GM21576 (cell line): ENCODE results near the gene CFAP58.

Experiments
- ATAC-seq: cut with Tn5 transposase; IDR thresholded peaks from one replicate; pipeline ENCODE4 v1.9.1; 2021; ENCODE audit warnings: mild to moderate bottlenecking, moderate library complexity; ENCODE audit not compliant: unreplicated experiment

Gene CFAP58

GRCh38 chr10:104472957-104473745 is 119.5 kb downstream of the CFAP58 start:
- ATAC-seq: no peak

DNA sequence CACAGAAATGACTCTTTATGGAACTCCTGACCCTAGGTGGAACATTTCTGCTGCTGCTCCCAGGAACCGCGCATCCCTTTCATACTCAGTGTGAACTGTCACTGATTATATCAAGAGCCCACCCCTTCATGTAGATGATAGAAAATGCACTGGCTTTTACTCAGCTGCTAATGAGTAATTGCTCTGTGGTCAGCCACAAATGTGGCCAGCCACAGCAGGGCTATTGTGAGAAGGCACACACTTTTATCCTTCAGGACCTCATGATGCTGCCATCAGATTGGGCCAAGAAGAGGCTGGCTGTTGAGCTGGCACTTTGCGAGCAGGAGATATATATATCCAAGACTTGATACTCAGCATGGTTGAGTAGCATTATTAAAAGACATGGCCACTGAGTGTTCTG is 124.7 kb downstream of the CFAP58 start:
- no peak for ATAC-seq

DNA sequence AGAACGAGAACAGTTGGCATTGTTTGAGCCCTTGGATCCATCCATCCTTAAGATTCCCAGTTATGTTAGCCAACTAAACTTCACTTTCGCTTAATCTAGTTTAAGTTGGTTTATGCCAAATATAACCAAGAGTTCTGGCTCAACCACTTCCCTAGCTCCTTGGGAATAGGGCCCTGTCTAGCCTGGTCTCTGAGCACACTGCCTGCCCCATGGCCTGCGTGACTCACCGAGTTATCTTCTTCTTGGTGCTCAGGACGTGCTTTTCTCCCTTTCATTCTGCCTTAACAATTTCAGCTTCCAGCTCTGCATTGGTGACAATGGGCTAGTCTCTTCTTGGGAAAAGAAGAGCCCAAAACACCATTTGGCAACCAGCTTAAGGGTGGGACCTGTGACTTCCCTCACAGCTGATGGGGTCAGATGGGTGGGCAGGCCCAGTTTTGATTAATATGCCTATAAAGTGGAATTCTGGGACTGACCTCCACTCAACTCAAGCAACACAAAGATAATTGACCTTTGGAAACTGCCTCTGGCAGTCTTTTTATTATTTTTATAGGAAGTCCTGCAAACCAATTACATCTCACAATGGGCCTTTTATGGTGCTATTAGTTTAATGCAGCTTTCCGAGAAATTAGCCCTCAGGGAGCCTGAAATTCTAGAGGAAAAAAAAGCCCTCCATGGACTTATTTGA is 126.4 kb downstream of the CFAP58 start:
- no peak for ATAC-seq

- no peak for ATAC-seq
Measured at GRCh38 chr10:104480797-104481196, 127.2 kb downstream of the CFAP58 start.

GRCh38 chr10:104483582-104483981 is 129.9 kb downstream of the CFAP58 start:
- ATAC-seq: no peak

DNA sequence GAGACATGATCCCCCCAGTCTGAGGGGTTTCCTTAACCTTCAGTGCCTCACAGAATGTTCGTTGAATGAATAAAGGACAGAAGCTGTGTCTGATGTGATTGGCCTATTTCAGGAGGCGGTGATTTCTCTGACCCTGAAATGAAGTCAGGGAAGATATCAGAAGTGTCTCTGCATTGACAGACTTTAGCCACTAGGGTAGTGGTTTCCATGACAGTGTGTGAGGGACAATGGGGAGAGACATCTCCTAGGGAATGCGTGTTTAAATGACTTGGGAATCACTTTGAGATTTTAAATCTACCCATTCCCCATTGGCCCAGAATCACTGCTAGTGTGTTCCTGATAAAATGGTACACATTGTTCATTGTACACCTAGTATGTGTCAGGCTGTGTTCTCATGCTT is 132.0 kb downstream of the CFAP58 start:
- no peak for ATAC-seq

- no peak for ATAC-seq
Measured at GRCh38 chr10:104486803-104487202, 133.2 kb downstream of the CFAP58 start.

DNA sequence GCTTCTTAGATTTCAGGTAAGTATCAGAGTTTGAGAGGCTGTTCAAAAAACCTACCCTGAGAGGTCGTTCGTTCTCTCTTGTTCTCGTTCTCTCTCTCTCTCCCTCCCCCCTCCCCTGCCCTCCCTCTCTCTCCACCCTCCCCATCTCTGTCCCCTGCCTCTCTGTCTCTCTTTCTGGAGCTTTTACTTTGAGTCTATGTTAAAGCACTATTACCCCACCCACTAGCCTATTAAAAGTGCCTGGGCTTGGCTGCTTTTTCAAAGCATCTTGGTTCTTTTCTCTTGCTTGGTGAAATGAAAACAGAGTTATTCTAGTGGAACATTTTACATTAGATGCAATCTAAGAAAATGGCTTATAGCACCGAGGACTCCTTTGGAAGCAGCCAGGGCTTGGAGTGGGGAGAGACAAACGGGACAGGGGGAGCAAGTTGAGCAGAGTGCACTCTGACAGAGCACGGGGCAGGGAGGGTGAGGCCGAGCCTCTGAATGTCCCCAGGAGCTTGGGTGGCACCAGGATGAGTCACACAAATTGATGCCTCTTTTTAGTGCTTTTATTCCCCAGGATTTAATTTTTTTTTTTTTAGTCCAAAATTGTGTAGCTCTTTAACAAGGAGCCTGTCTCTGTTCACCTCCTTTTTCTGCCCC is 134.3 kb downstream of the CFAP58 start:
- ATAC-seq: no peak

- no peak for ATAC-seq
Measured at GRCh38 chr10:104488439-104488832, 134.8 kb downstream of the CFAP58 start.

DNA sequence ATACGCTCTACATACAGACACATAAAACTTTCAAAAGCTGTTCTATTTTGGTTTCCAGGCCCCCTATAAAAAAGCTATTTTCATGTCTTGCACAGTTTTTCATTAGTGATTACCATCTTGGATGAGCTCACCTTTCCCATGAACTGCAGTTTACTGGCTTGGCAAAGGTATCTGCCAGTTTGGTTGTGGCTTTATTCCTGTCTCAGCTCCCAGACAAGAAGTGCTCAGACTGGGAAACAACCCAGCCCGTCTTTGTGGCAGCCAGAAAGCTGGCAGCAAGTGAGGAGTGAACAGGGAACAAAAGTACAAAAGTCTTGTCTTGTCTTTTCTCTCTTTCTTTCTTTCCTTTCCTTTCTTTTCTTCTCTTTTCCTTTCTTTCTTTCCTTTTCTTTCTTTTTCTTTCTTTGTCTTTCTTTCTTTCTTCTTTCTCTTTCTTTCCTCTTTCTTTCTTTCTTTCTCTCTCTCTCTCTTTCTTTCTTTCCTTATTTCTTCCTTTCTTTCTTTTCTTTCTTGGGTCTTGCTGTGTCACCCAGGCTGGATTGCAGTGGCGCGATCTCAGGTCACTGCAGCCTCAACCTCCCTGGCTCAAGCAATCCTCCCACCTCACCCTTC is 138.8 kb downstream of the CFAP58 start:
- no peak for ATAC-seq

DNA sequence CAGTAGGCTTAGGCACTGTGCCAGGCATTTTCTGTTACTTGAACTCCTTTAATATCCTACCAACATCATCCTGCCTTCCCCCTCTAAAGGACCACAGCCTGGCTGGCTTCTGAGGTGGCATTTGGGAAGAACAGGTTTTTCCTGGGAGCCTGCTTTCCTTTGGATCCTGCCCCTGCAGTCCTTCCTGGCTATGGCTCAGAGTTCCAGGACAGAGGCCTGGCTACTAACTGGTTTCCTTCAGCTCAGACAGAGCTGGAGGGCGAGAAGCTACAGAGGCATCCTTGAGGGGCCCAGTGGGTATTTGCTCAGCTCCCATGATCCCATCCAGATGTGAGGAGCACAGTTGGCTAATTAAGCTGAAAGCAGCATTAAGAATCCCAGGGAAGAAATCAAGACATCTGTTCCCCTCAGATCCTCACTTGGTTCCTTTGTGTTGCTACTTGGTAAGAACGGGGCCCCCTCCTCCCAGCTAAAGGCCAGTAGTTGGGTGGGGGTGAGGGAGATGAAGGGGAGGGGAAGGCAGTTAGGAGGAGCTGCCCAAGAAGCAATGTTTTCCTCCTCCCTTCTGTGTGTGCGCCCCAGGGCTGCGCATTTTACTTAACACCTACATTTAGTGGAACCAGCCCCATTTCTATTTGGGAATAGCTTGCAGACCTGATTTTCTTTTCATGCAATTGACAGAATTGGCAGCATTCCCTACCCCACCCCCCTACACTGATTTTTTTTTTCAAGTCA is 144.9 kb downstream of the CFAP58 start:
- ATAC-seq: no peak

DNA sequence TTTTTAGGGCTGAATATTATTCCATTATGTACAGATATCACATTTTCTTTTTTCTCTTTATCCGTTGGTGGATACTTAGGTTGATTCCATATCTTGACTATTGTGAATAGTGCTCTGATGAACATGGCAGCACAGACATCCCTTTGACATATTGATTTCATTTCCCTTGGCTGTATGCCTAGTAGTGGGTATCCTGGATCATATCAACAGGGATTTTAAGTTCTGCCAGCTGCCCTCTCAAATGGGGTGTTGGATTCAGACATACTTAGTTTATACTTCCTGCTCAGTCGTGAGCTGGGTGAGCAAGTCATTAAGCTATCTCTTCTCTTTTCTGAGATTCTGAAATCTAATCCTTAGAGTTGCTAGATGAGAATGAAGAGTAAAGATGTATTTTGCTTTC is 147.8 kb downstream of the CFAP58 start:
- ATAC-seq: no peak

DNA sequence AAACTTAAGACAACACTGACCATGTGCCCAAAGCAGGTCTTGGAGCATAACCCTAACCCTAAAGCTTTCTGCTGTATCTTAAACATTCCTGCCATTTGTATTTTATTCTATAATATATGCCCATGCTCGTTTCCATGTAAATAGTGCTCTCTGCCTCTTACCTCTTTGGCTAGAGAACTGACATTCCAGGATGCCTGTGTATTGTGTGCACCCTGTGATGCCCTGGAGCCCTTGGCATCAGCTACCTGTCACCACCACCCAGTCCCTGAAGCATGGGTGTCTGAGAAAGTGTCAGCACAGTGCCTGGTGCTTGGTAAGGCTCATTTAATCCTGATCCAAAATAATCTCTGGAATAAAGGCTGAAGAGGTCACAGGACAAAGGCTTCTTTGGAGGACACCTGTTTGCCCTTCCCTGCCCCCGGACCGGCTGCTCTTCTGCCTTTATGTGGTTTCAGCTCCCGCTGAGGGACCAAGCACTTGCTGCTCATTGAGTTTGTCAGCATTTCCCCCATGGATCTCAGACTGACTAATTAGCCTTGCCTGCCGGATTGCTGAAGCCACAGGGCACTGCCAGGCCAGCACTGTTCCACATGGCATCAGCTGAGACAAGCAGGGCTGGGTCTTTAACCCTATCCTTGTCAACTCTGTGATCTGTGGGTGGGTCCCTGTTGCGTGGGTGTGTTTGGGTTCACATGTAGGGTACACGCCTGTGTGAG is 148.4 kb downstream of the CFAP58 start:
- ATAC-seq: no peak

- no peak for ATAC-seq
Measured at GRCh38 chr10:104502907-104503306, 149.3 kb downstream of the CFAP58 start.
